IMR-90 (cell line): ENCODE results near the gene GPR39. TPM values are rescaled to one million over a fixed set of nuclear protein-coding genes. Genes with fewer than 3 reads are reported as not detected.
A peak's percentile ranks its signal among the peaks of the same experiment; 100 is the strongest.

Experiments used
- ATAC-seq: fragments of 200-7000 bp; cut with Tn5 transposase; 2 replicates; pipeline ENCODE4 v1.9.1; 2020; ENCODE audit warnings: low read depth, mild to moderate bottlenecking, moderate library complexity
- BruUV-seq: library from RNA; stranded (reverse); fragments of 400-500 nt; replicated peaks from 2 replicates; lab custom pipeline; 2021; lab: Mats Ljungman, UMichigan
- CTCF ChIA-PET: fragments of 300-600 bp; formaldehyde crosslinking; extraction: SDS; loops from one replicate; lab custom pipeline; 2021; ENCODE audit warnings: antibody characterized with exemption; lab: Yijun Ruan, JAX
- POLR2A ChIA-PET: fragments of 300-600 bp; sonication (Branson Sonifier 250); formaldehyde crosslinking; loops from one replicate; lab custom pipeline; 2022; ENCODE audit warnings: antibody characterized with exemption; ENCODE audit not compliant: unreplicated experiment; lab: Charles Lee
- DNase-seq: peaks from one replicate; pipeline ENCODE4 v3.0.0; 2013
- H2AFZ ChIP-seq: replicated peaks from 2 replicates; pipeline ENCODE3; 2013; ENCODE audit warnings: low read length, mild to moderate bottlenecking; ENCODE audit not compliant: poor library complexity
- H2AK5ac ChIP-seq: 2 replicates; pipeline ENCODE4 v1.6.1; 2013; ENCODE audit warnings: low read depth, low read length, inconsistent platforms
- H2AK9ac ChIP-seq: replicated peaks from 2 replicates; pipeline ENCODE3; 2013; ENCODE audit warnings: mild to moderate bottlenecking, low read depth, low read length, moderate library complexity; ENCODE audit not compliant: poor library complexity
- H2BK120ac ChIP-seq: 2 replicates; pipeline ENCODE4 v1.6.1; 2013; ENCODE audit warnings: low read depth, low read length, inconsistent platforms
- H2BK15ac ChIP-seq: 3 replicates; pipeline ENCODE4 v1.6.1; 2013; ENCODE audit warnings: low read depth, low read length, inconsistent platforms
- H2BK20ac ChIP-seq: 2 replicates; pipeline ENCODE4 v1.6.1; 2013; ENCODE audit warnings: low read depth, mild to moderate bottlenecking, inconsistent platforms, low read length, moderate library complexity
- H2BK5ac ChIP-seq: 2 replicates; pipeline ENCODE4 v1.6.1; 2013; ENCODE audit warnings: mild to moderate bottlenecking, low read depth, low read length, inconsistent platforms; ENCODE audit not compliant: poor library complexity, severe bottlenecking
- H3K14ac ChIP-seq: replicated peaks from 2 replicates; pipeline ENCODE4 v1.6.1; 2013; ENCODE audit warnings: low read depth, low read length, inconsistent platforms
- H3K18ac ChIP-seq: 2 replicates; pipeline ENCODE4 v1.6.1; 2013; ENCODE audit warnings: low read depth, low read length, control low read depth
- H3K23ac ChIP-seq: 2 replicates; pipeline ENCODE4 v1.6.1; 2013; ENCODE audit warnings: low read depth, low read length, inconsistent platforms
- H3K27ac ChIP-seq: 2 replicates; pipeline ENCODE4 v1.5.1; 2013; ENCODE audit warnings: mild to moderate bottlenecking, control low read depth, low read length; ENCODE audit not compliant: insufficient read depth
- H3K27me3 ChIP-seq: 2 replicates; pipeline ENCODE4 v1.6.1; 2013; ENCODE audit warnings: low read length; ENCODE audit not compliant: control insufficient read depth, insufficient read depth
- H3K36me3 ChIP-seq: 2 replicates; pipeline ENCODE4 v1.6.1; 2013; ENCODE audit warnings: low read length, mixed read lengths; ENCODE audit not compliant: control insufficient read depth, insufficient read depth
- H3K4ac ChIP-seq: 2 replicates; pipeline ENCODE4 v1.6.1; 2013; ENCODE audit warnings: low read depth, low read length, inconsistent platforms
- H3K4me1 ChIP-seq: 2 replicates; pipeline ENCODE4 v1.6.1; 2013; ENCODE audit warnings: low read length, mixed read lengths; ENCODE audit not compliant: control insufficient read depth, insufficient read depth
- H3K4me2 ChIP-seq: 2 replicates; pipeline ENCODE4 v1.6.1; 2013; ENCODE audit warnings: low read depth, mild to moderate bottlenecking, control low read depth, low read length, moderate library complexity
- H3K4me3 ChIP-seq: 2 replicates; pipeline ENCODE4 v1.5.1; 2013; ENCODE audit warnings: low read depth, mild to moderate bottlenecking, control low read depth, low read length, moderate library complexity; ENCODE audit not compliant: insufficient read depth
- H3K56ac ChIP-seq: 2 replicates; pipeline ENCODE4 v1.6.1; 2013; ENCODE audit warnings: low read length, inconsistent platforms; ENCODE audit not compliant: insufficient read depth; ENCODE audit errors: extremely low read depth
- H3K79me1 ChIP-seq, 2 experiments: 2 replicates each; pipeline ENCODE4 v1.6.1; 2013; ENCODE audit warnings: low read length in 2 of 2, inconsistent platforms in 1 of 2, low read depth in 1 of 2
- H3K9ac ChIP-seq: 2 replicates; pipeline ENCODE4 v1.6.1; 2013; ENCODE audit warnings: low read depth, low read length, control low read depth
- H3K9me1 ChIP-seq: 2 replicates; pipeline ENCODE4 v1.6.1; 2013; ENCODE audit warnings: low read length, inconsistent platforms; ENCODE audit not compliant: insufficient read depth
- H3K9me3 ChIP-seq: 2 replicates; pipeline ENCODE4 v1.6.1; 2013; ENCODE audit warnings: low read length; ENCODE audit not compliant: control insufficient read depth, insufficient read depth
- H4K20me1 ChIP-seq: 2 replicates; pipeline ENCODE4 v1.6.1; 2013; ENCODE audit warnings: low read length, inconsistent platforms; ENCODE audit not compliant: insufficient read depth
- H4K5ac ChIP-seq: 2 replicates; pipeline ENCODE4 v1.6.1; 2013; ENCODE audit warnings: mild to moderate bottlenecking, low read depth, low read length, control low read depth
- H4K8ac ChIP-seq, 2 experiments: 2 replicates each; pipeline ENCODE4 v1.6.1; 2013; ENCODE audit warnings: low read depth in 2 of 2, low read length in 2 of 2, control low read depth in 1 of 2, inconsistent platforms in 1 of 2
- H4K91ac ChIP-seq: 2 replicates; pipeline ENCODE4 v1.6.1; 2013; ENCODE audit warnings: low read depth, low read length, inconsistent platforms; ENCODE audit not compliant: insufficient read depth
- BHLHE40 ChIP-seq: fragments of 150-350 bp; IDR thresholded peaks from 2 replicates; pipeline ENCODE4 v1.6.1; 2016; ENCODE audit warnings: mild to moderate bottlenecking, low read depth, low read length
- CEBPB ChIP-seq: IDR thresholded peaks from 2 replicates; pipeline ENCODE4 v1.6.1; 2012; ENCODE audit warnings: low read depth, low read length, improper control_type of control experiment
- CHD1 ChIP-seq: IDR thresholded peaks from 2 replicates; pipeline ENCODE4 v1.6.1; 2012; ENCODE audit warnings: low read depth, low read length, improper control_type of control experiment
- CTCF ChIP-seq: conservative IDR thresholded peaks from 2 replicates; pipeline ENCODE4 v1.5.1; 2012; ENCODE audit warnings: mild to moderate bottlenecking, low read depth, low read length, improper control_type of control experiment
- ELK1 ChIP-seq: fragments of 150-350 bp; IDR thresholded peaks from 2 replicates; pipeline ENCODE4 v1.6.1; 2016; ENCODE audit warnings: low read depth, mild to moderate bottlenecking, low read length, moderate library complexity, borderline replicate concordance
- FOS ChIP-seq: fragments of 150-350 bp; IDR thresholded peaks from 2 replicates; pipeline ENCODE4 v1.6.1; 2016; ENCODE audit warnings: low read depth, low read length
- MAFK ChIP-seq: IDR thresholded peaks from 2 replicates; pipeline ENCODE4 v1.6.1; 2012; ENCODE audit warnings: low read depth, low read length, improper control_type of control experiment
- MAZ ChIP-seq: IDR thresholded peaks from 2 replicates; pipeline ENCODE4 v1.6.1; 2012; ENCODE audit warnings: low read depth, mild to moderate bottlenecking, low read length, improper control_type of control experiment, moderate library complexity, borderline replicate concordance
- MXI1 ChIP-seq: IDR thresholded peaks from 2 replicates; pipeline ENCODE4 v1.6.1; 2012; ENCODE audit warnings: low read depth, mild to moderate bottlenecking, low read length, moderate library complexity, borderline replicate concordance
- NFE2L2 ChIP-seq: fragments of 150-350 bp; IDR thresholded peaks from 2 replicates; pipeline ENCODE4 v1.6.1; 2016; ENCODE audit warnings: low read depth, mild to moderate bottlenecking, low read length
- POLR2A ChIP-seq: IDR thresholded peaks from 2 replicates; pipeline ENCODE4 v1.6.1; 2012; ENCODE audit warnings: mild to moderate bottlenecking, low read depth, low read length
- RAD21 ChIP-seq: IDR thresholded peaks from 2 replicates; pipeline ENCODE4 v1.6.1; 2012; ENCODE audit warnings: low read length, improper control_type of control experiment
- RCOR1 ChIP-seq: IDR thresholded peaks from 2 replicates; pipeline ENCODE4 v1.6.1; 2012; ENCODE audit warnings: mild to moderate bottlenecking, low read length, improper control_type of control experiment; ENCODE audit not compliant: insufficient replicate concordance
- RFX5 ChIP-seq: IDR thresholded peaks from 2 replicates; pipeline ENCODE4 v1.8.0; 2012; ENCODE audit warnings: low read depth, mild to moderate bottlenecking, low read length, moderate library complexity
- SMC3 ChIP-seq: fragments of 150-350 bp; IDR thresholded peaks from 2 replicates; pipeline ENCODE4 v1.6.1; 2016; ENCODE audit warnings: low read depth, mild to moderate bottlenecking, antibody characterized with exemption, low read length, moderate library complexity
- USF2 ChIP-seq: fragments of 150-350 bp; IDR thresholded peaks from 2 replicates; pipeline ENCODE4 v1.6.1; 2017; ENCODE audit warnings: mild to moderate bottlenecking, antibody characterized with exemption, low read length, low read depth
- WGBS, 2 experiments: methylation state at CpG; one replicate each; pipeline versions ENCODE4 v1.1.5 to v1.1.7; 2013; ENCODE audit warnings: missing lambda C conversion rate in 2 of 2; ENCODE audit not compliant: insufficient read length in 1 of 2; ENCODE audit errors: extremely low coverage in 2 of 2; 5-methylcytosine and 5-hydroxymethylcytosine counted together
- dilution Hi-C: fragments of 300-500 bp; cut with HindIII; formaldehyde crosslinking; loops from one replicate; pipeline ENCODE4 v1.14.3; 2018; ENCODE audit warnings: low sequenced_read_pairs; ENCODE audit not compliant: unreplicated experiment
- in situ Hi-C: fragments of 300-500 bp; cut with MboI; formaldehyde crosslinking; loops from 3 replicates; pipeline ENCODE4 v1.14.3; 2019; ENCODE audit warnings: low sequenced_read_pairs, inconsistent platforms, mixed read lengths
- intact Hi-C: fragments of 100-400 bp; cut with micrococcal nuclease; formaldehyde crosslinking; loops from 2 replicates; pipeline ENCODE4 v1.10.0; 2022
- polyA plus RNA-seq, 3 experiments: library from polyadenylated mRNA; depleted of rRNA; stranded (reverse); fragments of >200 nt; gene quantifications; 2 replicates each; pipeline ENCODE4 v1.2.3, GENCODE V29; 2012; ENCODE audit warnings: low replicate concordance in 1 of 3
- total RNA-seq: library from RNA; depleted of rRNA; stranded (reverse); fragments of >200 nt; gene quantifications from 2 replicates; pipeline ENCODE4 v1.2.3, GENCODE V29; 2012

GPR39 gene
- total and polyA plus RNA-seq, 2 of the 4 experiments (the other 2 are of a cell fraction) = 4.4 to 9.0 TPM

- Histone ChIP-seq H2AFZ (no peak overlapping the region), H3K36me3 (no peaks in the 10 kb centered on the region), H3K27me3 (no peaks in the 10 kb centered on the region), H2AK5ac (no peak overlapping the region), H3K9ac (no peak overlapping the region), H3K4me3 (no peak overlapping the region), H3K56ac (no peak overlapping the region), H2AK9ac (no peak overlapping the region), H3K9me3 (no peaks in the 10 kb centered on the region; the same call in 1 of the 2 replicates), H4K8ac (no peak overlapping the region), H2BK15ac (no peak overlapping the region), H3K23ac (no peak overlapping the region), H3K14ac (no peak overlapping the region), H3K4me1 (no peaks in the 10 kb centered on the region), H3K27ac (no peak overlapping the region), H3K4me2 (no peak overlapping the region), H2BK120ac (no peak overlapping the region), H3K9me1 (no peaks in the 10 kb centered on the region), H4K20me1 (no peaks in the 10 kb centered on the region), H4K5ac (no peak overlapping the region), H2BK5ac (no peak overlapping the region), H3K4ac (no peak overlapping the region), H2BK20ac (no peak overlapping the region), H3K18ac (no peak overlapping the region), H4K91ac (no peak overlapping the region), H3K79me1 (no peaks in the 10 kb centered on the region)
- no peak; the same call in 1 of the 2 replicates for ATAC-seq
- DNase-seq = peak; percentile 37
- no TSS peak for BruUV-seq
- dilution Hi-C loops = no loop called here
- POLR2A ChIA-PET = no interaction called here
- CTCF ChIA-PET = no interaction called here
- no CpG with 5 or more reads among the region's 1 CpG for WGBS, 2 experiments
- TF ChIP-seq RCOR1 (no peak), NFE2L2 (no peak), ELK1 (no peak), SMC3 (no peak), CTCF (no peak), CEBPB (no peak), RFX5 (no peak), MAZ (no peak), MAFK (no peak), FOS (no peak), RAD21 (no peak), POLR2A (no peak), BHLHE40 (no peak), USF2 (no peak), CHD1 (no peak), MXI1 (no peak)
- in situ Hi-C loops = no loop called here
- intact Hi-C loops = no loop called here
Observed at GRCh38 chr2:132503701-132504100, 87.1 kb downstream of the GPR39 start.
